ENCODE results near the gene RPL31.

DNA sequence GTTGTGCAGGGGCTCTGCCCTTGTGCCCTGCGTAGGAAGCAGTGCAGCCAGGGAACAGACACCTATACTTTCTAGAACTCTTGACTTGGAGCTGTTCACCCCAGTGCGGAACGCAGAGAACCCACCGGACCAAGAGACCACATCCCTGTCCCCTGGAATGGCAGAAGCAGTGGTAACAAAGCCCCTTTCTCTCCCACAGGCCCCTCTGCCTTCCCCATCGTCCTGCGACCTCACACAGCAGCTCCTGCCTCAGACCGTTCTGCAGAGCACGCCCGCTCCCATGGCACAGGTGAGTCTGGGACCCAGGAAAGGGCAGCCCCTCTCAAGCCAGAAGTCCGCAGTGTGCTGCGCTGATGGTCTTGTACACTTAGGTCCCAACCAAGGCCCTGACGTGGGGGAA lies 24.6 kb upstream of the RPL31 start:
- TF ChIP-seq, protein P1, sequence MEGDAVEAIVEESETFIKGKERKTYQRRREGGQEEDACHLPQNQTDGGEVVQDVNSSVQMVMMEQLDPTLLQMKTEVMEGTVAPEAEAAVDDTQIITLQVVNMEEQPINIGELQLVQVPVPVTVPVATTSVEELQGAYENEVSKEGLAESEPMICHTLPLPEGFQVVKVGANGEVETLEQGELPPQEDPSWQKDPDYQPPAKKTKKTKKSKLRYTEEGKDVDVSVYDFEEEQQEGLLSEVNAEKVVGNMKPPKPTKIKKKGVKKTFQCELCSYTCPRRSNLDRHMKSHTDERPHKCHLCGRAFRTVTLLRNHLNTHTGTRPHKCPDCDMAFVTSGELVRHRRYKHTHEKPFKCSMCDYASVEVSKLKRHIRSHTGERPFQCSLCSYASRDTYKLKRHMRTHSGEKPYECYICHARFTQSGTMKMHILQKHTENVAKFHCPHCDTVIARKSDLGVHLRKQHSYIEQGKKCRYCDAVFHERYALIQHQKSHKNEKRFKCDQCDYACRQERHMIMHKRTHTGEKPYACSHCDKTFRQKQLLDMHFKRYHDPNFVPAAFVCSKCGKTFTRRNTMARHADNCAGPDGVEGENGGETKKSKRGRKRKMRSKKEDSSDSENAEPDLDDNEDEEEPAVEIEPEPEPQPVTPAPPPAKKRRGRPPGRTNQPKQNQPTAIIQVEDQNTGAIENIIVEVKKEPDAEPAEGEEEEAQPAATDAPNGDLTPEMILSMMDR (IDR thresholded peaks at IDR 0.05; ENCODE audit: low read depth, low read length, poor library complexity, severe bottlenecking) = no peak
- TF ChIP-seq EZH2phosphoT487 (IDR thresholded peaks at IDR 0.05; ENCODE audit: borderline replicate concordance, low read length) = no peak

All from DOHH2 (cell line).